Measurements from ENCODE around the gene LMTK3.

Gene LMTK3

GRCh38 chr19:48500830-48501493, 10.7 kb downstream of the LMTK3 start:
- TF ChIP-seq CTCF (IDR thresholded peaks at IDR 0.05; ENCODE audit: control extremely low read depth, extremely low read depth, low read depth, missing control alignments), result no peak
- POLR2A ChIA-PET, result interaction anchor here (0.6 kb wide), 1 partner anchor 36 kb away, joined by 3 read pairs; no protein-coding TSS in a partner anchor
- CTCF ChIA-PET, result interaction anchor here (1.7 kb wide), 1 partner anchor 11 kb away, joined by 12 read pairs; no protein-coding TSS in a partner anchor
- DNase-seq (ENCODE audit: extremely low spot score), result no peak

GRCh38 chr19:48499316-48500090, 12.1 kb downstream of the LMTK3 start:
- no peak for DNase-seq (ENCODE audit: extremely low spot score)
- CTCF ChIA-PET, result interaction anchor here (1.0 kb wide), 1 partner anchor 85 kb away, joined by 3 read pairs; no protein-coding TSS in a partner anchor
- no peak for TF ChIP-seq CTCF (IDR thresholded peaks at IDR 0.05; ENCODE audit: control extremely low read depth, extremely low read depth, low read depth, missing control alignments)
- POLR2A ChIA-PET, result no interaction called here

- no peak for DNase-seq (ENCODE audit: extremely low spot score)
- no peak for TF ChIP-seq CTCF (IDR thresholded peaks at IDR 0.05; ENCODE audit: control extremely low read depth, extremely low read depth, low read depth, missing control alignments)
- CTCF ChIA-PET, result interaction anchor here (1.0 kb wide), 1 partner anchor 86 kb away, joined by 3 read pairs; no protein-coding TSS in a partner anchor
- POLR2A ChIA-PET, result no interaction called here
Measured at GRCh38 chr19:48498595-48499311, 12.9 kb downstream of the LMTK3 start.

GRCh38 chr19:48497728-48498594, 13.7 kb downstream of the LMTK3 start:
- DNase-seq (ENCODE audit: extremely low spot score), result no peak
- ChIA-PET CTCF (interaction anchor here (3.1 to 3.2 kb wide), 2 partner anchors 7 to 86 kb away, joined by 9 to 14 read pairs; no protein-coding TSS in a partner anchor), POLR2A (no interaction called here)
- TF ChIP-seq CTCF (IDR thresholded peaks at IDR 0.05; ENCODE audit: control extremely low read depth, extremely low read depth, low read depth, missing control alignments), result no peak

GRCh38 chr19:48496959-48497727, 14.5 kb downstream of the LMTK3 start:
- ChIA-PET CTCF (interaction anchor here (1.1 to 3.2 kb wide), 3 partner anchors 8 to 87 kb away, joined by 4 to 14 read pairs (median 9); no protein-coding TSS in a partner anchor), POLR2A (no interaction called here)
- no peak for DNase-seq (ENCODE audit: extremely low spot score)
- TF ChIP-seq CTCF (IDR thresholded peaks at IDR 0.05; ENCODE audit: control extremely low read depth, extremely low read depth, low read depth, missing control alignments), result no peak

All from GM10248 (cell line).